Activated CD8-positive, alpha-beta T cell treated with anti-CD3 and anti-CD28 coated beads, Interleukin-2, amount 10 ng/mL, durations not matched to agents 7 days and 5 days (primary cell): ENCODE data around the gene RIMS3. TPM values are rescaled to one million over a fixed set of nuclear protein-coding genes. Genes with fewer than 3 reads are reported as not detected.
A peak's percentile ranks its signal among the peaks of the same experiment; 100 is the strongest.
"Not testable (repeated sequence)": the region's sequence is repeated elsewhere in the genome, so short reads cannot be mapped to it uniquely, and the experiment has no call there.

Experiments used
- ATAC-seq: fragments of 150-1000 bp; cut with Tn5 transposase; one replicate; pipeline ENCODE4 v1.10.0; 2021; ENCODE audit warnings: moderate library complexity
- CTCF ChIA-PET: fragments of 350-600 bp; sonication (Branson Sonifier 250); formaldehyde crosslinking; loops from one replicate; lab custom pipeline; 2021; ENCODE audit warnings: antibody characterized with exemption; lab: Charles Lee
- POLR2A ChIA-PET: fragments of 350-600 bp; sonication (Branson Sonifier 250); formaldehyde crosslinking; loops from one replicate; lab custom pipeline; 2021; ENCODE audit warnings: antibody characterized with exemption; lab: Charles Lee
- DNase-seq: peaks from one replicate; pipeline ENCODE4 v3.0.0-alpha.2; 2020
- H3K27ac Mint-ChIP-seq: one replicate; pipeline ENCODE4 v1.8.0; 2021; ENCODE audit warnings: mild to moderate bottlenecking, mixed read lengths
- H3K27me3 Mint-ChIP-seq: one replicate; pipeline ENCODE4 v1.8.0; 2021; ENCODE audit warnings: low read depth, mixed read lengths
- H3K36me3 Mint-ChIP-seq: one replicate; pipeline ENCODE4 v1.8.0; 2021; ENCODE audit warnings: low read depth, mixed read lengths
- H3K4me1 Mint-ChIP-seq: one replicate; pipeline ENCODE4 v1.8.0; 2021; ENCODE audit warnings: low read depth, mixed read lengths
- H3K4me3 Mint-ChIP-seq: one replicate; pipeline ENCODE4 v1.8.0; 2021; ENCODE audit warnings: mild to moderate bottlenecking, mixed read lengths
- H3K9me3 Mint-ChIP-seq: one replicate; pipeline ENCODE4 v1.8.0; 2022; ENCODE audit warnings: mixed read lengths; ENCODE audit not compliant: insufficient read depth
- total RNA-seq, 2 experiments: library from RNA; stranded (reverse); gene quantifications; one replicate each; pipeline ENCODE4 v1.2.3, GENCODE V29; 2021

RIMS3 gene
- total RNA-seq, 2 experiments from 2014 or later: 4.7 to 6.2 TPM

GRCh38 chr1:40638097-40639036 lies 27.1 kb downstream of the RIMS3 start:
- H3K4me3 Mint-ChIP-seq: no peak overlapping the region
- ATAC-seq: no peak
- H3K27me3 Mint-ChIP-seq: peaks cover 4% of the 10 kb centered on the region
- H3K36me3 Mint-ChIP-seq: peaks cover 2% of the 10 kb centered on the region
- H3K27ac Mint-ChIP-seq: no peak overlapping the region
- ChIA-PET CTCF (interaction anchor here (0.9 kb wide), 1 partner anchor 9 kb away, joined by 3 read pairs; no protein-coding TSS in a partner anchor), POLR2A (no interaction called here)
- H3K9me3 Mint-ChIP-seq: no peaks in the 10 kb centered on the region
- H3K4me1 Mint-ChIP-seq: peaks cover 33% of the 10 kb centered on the region
- no peak for DNase-seq

GRCh38 chr1:40637470-40638007 lies 27.9 kb downstream of the RIMS3 start:
- Mint-ChIP-seq H3K36me3 (peaks cover 2% of the 10 kb centered on the region), H3K4me3 (no peak overlapping the region), H3K27ac (no peak overlapping the region), H3K9me3 (no peaks in the 10 kb centered on the region), H3K4me1 (peaks cover 33% of the 10 kb centered on the region), H3K27me3 (peaks cover 4% of the 10 kb centered on the region)
- POLR2A ChIA-PET: no interaction called here
- no peak for ATAC-seq
- CTCF ChIA-PET: interaction anchor here (0.9 kb wide), 1 partner anchor 10 kb away, joined by 3 read pairs; no protein-coding TSS in a partner anchor
- no peak for DNase-seq

- CTCF ChIA-PET: no interaction called here
- peaks cover 33% of the 10 kb centered on the region for H3K4me1 Mint-ChIP-seq
- no peaks in the 10 kb centered on the region for H3K9me3 Mint-ChIP-seq
- POLR2A ChIA-PET: interaction anchor here (0.9 kb wide), 1 partner anchor 54 kb away, joined by 3 read pairs; the partner anchor contains the start of gene NFYC
- peaks cover 4% of the 10 kb centered on the region for H3K27me3 Mint-ChIP-seq
- DNase-seq (no peak), ATAC-seq (no peak)
- H3K4me3 Mint-ChIP-seq: no peak overlapping the region
- H3K27ac Mint-ChIP-seq: no peak overlapping the region
- peaks cover 2% of the 10 kb centered on the region for H3K36me3 Mint-ChIP-seq
Observed at GRCh38 chr1:40636777-40637176, 28.7 kb downstream of the RIMS3 start.

- H3K9me3 Mint-ChIP-seq: no peaks in the 10 kb centered on the region
Observed at GRCh38 chr1:40635763-40636500, 29.6 kb downstream of the RIMS3 start.

GRCh38 chr1:40634901-40635655 lies 30.4 kb downstream of the RIMS3 start:
- CTCF ChIA-PET: interaction anchor here (1.3 kb wide), 1 partner anchor 34 kb away, joined by 3 read pairs; no protein-coding TSS in a partner anchor
- ATAC-seq: no peak
- Mint-ChIP-seq H3K9me3 (no peaks in the 10 kb centered on the region), H3K4me1 (peaks cover 25% of the 10 kb centered on the region), H3K27me3 (peaks cover 3% of the 10 kb centered on the region), H3K4me3 (no peak overlapping the region), H3K27ac (no peak overlapping the region), H3K36me3 (peaks cover 4% of the 10 kb centered on the region)
- DNase-seq: no peak
- POLR2A ChIA-PET: interaction anchor here (0.7 kb wide), 1 partner anchor 506 kb away, joined by 3 read pairs; no protein-coding TSS in a partner anchor

More at GRCh38 chr1:40635763-40636500, 29.6 kb downstream of the RIMS3 start:
- Mint-ChIP-seq H3K4me3 (no peak overlapping the region), H3K27me3 (peaks cover 4% of the 10 kb centered on the region), H3K36me3 (peaks cover 2% of the 10 kb centered on the region), H3K4me1 (peaks cover 28% of the 10 kb centered on the region), H3K27ac (no peak overlapping the region)
- no peak for ATAC-seq
- POLR2A ChIA-PET: no interaction called here
- DNase-seq: no peak
- CTCF ChIA-PET: no interaction called here

- Mint-ChIP-seq H3K27ac (no peak overlapping the region), H3K4me1 (peaks cover 35% of the 10 kb centered on the region), H3K9me3 (no peaks in the 10 kb centered on the region), H3K4me3 (no peak overlapping the region), H3K27me3 (no peaks in the 10 kb centered on the region), H3K36me3 (peaks cover 5% of the 10 kb centered on the region)
- POLR2A ChIA-PET: interaction anchor here (1.0 kb wide), 1 partner anchor 58 kb away, joined by 3 read pairs; the partner anchor contains the start of gene NFYC
- ATAC-seq (no peak), DNase-seq (no peak)
- CTCF ChIA-PET: interaction anchor here (1.3 kb wide), 2 partner anchors 35 to 57 kb away, joined by 3 read pairs; partner anchors contain the start of gene NFYC
Observed at GRCh38 chr1:40633931-40634376, 31.5 kb downstream of the RIMS3 start.

GRCh38 chr1:40633523-40633922 lies 32.0 kb downstream of the RIMS3 start:
- Mint-ChIP-seq H3K4me1 (peaks cover 39% of the 10 kb centered on the region), H3K9me3 (no peaks in the 10 kb centered on the region), H3K27ac (no peak overlapping the region), H3K4me3 (no peak overlapping the region), H3K36me3 (peaks cover 8% of the 10 kb centered on the region), H3K27me3 (no peaks in the 10 kb centered on the region)
- DNase-seq (no peak), ATAC-seq (no peak)
- CTCF ChIA-PET: interaction anchor here (0.9 to 1.3 kb wide), 2 partner anchors 36 to 58 kb away, joined by 3 read pairs; partner anchors contain the start of gene NFYC
- POLR2A ChIA-PET: interaction anchor here (1.0 kb wide), 1 partner anchor 58 kb away, joined by 3 read pairs; the partner anchor contains the start of gene NFYC

- no peaks in the 10 kb centered on the region for H3K9me3 Mint-ChIP-seq
- peak overlapping the region; percentile 77 for H3K27ac Mint-ChIP-seq
- H3K4me3 Mint-ChIP-seq: no peak overlapping the region
- POLR2A ChIA-PET: interaction anchor here (0.5 to 1.2 kb wide), 2 partner anchors 60 to 78 kb away, joined by 3 read pairs; no protein-coding TSS in a partner anchor
- DNase-seq (no peak), ATAC-seq (no peak)
- CTCF ChIA-PET: interaction anchor here (0.9 to 2.2 kb wide), 5 partner anchors 10 to 322 kb away, joined by 4 to 5 read pairs (median 5); no protein-coding TSS in a partner anchor
- no peaks in the 10 kb centered on the region for H3K27me3 Mint-ChIP-seq
- H3K4me1 Mint-ChIP-seq: peaks cover 42% of the 10 kb centered on the region
- peaks cover 6% of the 10 kb centered on the region for H3K36me3 Mint-ChIP-seq
Observed at GRCh38 chr1:40630488-40631223, 34.8 kb downstream of the RIMS3 start.

GRCh38 chr1:40629546-40629945 lies 35.9 kb downstream of the RIMS3 start:
- H3K36me3 Mint-ChIP-seq, H3K27me3 Mint-ChIP-seq, H3K4me3 Mint-ChIP-seq, H3K9me3 Mint-ChIP-seq: not testable (repeated sequence)
- CTCF ChIA-PET: interaction anchor here (0.8 to 2.2 kb wide), 10 partner anchors 11 to 323 kb away, joined by 3 to 8 read pairs (median 4); partner anchors contain the start of gene NFYC
- H3K4me1 Mint-ChIP-seq: peaks cover 44% of the 10 kb centered on the region
- DNase-seq (peak; percentile 68), ATAC-seq (peak; percentile 70)
- H3K27ac Mint-ChIP-seq: peak overlapping the region; percentile 77
- POLR2A ChIA-PET: interaction anchor here (0.7 to 1.4 kb wide), 4 partner anchors 17 to 62 kb away, joined by 3 to 4 read pairs (median 4); partner anchors contain the start of genes NFYC and RIMS3

- H3K27ac Mint-ChIP-seq: peak overlapping the region; percentile 77
- ChIA-PET POLR2A (interaction anchor here (1.0 to 1.7 kb wide), 3 partner anchors 16 to 62 kb away, joined by 3 to 4 read pairs (median 3); partner anchors contain the start of gene RIMS3), CTCF (interaction anchor here (0.8 to 2.2 kb wide), 8 partner anchors 14 to 216 kb away, joined by 3 to 8 read pairs (median 4); partner anchors contain the start of gene NFYC)
- H3K4me3 Mint-ChIP-seq: no peak overlapping the region
- H3K27me3 Mint-ChIP-seq: no peaks in the 10 kb centered on the region
- no peak for ATAC-seq
- H3K9me3 Mint-ChIP-seq: no peaks in the 10 kb centered on the region
- no peak for DNase-seq
- peaks cover 6% of the 10 kb centered on the region for H3K36me3 Mint-ChIP-seq
- H3K4me1 Mint-ChIP-seq: peaks cover 50% of the 10 kb centered on the region
Observed at GRCh38 chr1:40628903-40629292, 36.6 kb downstream of the RIMS3 start.
